ENCODE measurements around the gene GLB1L2.

GLB1L2 gene

DNA sequence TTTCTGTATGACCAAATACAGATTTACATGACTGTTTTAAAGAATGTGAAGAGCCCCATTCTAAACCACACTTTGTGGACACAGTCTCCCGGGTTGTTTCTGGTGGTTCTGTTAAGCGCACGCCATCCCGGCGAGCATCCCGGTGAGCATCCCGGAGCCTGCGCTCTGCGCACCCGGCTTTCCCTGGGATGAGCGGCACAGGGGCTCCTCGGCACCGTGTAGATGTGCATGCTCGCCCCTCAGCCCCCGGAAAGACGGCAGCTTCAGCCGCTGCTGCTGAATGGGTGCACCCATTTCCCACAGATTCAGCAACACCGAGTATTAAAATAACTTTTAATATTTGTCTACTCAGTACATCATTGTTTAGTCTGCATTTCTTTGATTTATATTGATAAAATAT lies 36.0 kb downstream of the GLB1L2 start:
- DNase-seq (ENCODE audit: low spot score) = no peak

DNA sequence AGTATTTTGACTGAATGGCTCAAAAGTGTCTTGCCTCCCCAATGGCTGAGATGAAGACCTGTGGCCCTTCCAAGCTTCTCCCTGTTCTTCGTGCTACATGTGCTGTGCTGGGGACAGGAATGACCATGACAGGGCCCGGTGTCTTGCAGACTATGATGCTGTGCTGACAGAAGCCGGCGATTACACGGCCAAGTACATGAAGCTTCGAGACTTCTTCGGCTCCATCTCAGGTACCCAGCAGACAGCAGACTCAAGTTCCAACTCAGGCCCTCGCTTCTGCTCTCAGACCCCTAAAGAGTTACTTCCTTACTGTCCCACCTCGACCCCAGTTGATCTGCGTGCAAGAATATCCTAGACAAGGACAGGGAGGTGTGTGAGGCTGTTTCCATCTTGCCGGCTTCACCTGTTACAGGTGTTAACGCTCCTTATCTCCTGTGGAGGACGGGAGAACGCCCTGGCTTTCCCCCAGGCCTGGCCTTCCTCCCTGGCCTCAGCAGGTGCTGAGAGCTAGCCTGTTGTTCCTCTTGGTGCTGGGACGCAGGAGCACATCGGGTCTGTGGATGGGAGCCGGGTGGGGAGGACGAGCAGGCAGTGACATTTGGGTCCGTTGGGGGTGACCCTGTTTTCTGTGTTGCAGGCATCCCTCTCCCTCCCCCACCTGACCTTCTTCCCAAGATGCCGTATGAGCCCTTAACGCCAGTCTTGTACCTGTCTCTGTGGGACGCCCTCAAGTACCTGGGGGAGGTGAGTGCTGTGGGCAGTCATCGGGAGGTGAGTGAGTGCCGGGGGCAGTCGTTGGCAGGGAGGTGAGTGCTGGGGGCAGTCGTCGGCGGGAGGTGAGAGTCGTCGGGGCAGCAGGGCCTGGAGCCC lies 38.1 kb downstream of the GLB1L2 start:
- DNase-seq (ENCODE audit: low spot score) = no peak

DNA sequence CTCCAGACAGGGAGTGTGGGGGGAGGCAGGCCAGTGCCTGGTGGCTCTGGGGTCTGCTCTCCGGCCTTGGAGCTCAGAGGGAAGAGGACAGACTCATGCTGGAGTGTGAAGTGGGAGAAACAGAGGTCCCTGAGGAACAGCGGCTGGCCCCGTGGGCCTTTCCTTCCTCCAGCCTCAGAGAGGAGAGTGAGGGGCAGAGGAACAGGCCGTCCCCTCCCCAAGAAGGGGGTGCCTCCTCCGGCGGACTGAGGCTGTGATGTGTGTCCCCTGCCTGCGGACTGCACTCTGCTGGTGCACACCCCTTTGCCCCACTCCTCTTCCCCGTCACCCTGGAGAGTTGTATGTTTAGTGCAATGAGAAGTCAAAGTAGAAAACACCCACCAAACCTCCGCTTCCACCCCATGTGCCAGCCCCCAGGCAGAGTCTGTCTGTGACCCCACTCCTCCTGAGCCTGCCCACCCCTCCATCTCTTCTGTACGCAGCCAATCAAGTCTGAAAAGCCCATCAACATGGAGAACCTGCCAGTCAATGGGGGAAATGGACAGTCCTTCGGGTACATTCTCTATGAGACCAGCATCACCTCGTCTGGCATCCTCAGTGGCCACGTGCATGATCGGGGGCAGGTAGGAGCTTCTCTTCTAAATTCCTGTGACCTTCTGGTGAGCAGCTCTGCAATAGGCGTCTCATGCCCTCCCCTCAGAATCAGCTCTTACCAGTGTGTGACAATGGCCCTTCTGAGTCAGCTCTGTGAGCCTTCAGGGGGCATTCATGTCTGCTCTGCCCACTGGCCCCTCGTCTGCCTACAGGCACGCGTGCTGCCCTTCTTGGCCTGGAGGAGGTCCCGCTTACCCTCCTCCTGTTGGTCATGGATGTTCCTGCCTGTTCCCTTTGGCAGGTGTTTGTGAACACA lies 39.0 kb downstream of the GLB1L2 start:
- no peak for DNase-seq (ENCODE audit: low spot score)

DNA sequence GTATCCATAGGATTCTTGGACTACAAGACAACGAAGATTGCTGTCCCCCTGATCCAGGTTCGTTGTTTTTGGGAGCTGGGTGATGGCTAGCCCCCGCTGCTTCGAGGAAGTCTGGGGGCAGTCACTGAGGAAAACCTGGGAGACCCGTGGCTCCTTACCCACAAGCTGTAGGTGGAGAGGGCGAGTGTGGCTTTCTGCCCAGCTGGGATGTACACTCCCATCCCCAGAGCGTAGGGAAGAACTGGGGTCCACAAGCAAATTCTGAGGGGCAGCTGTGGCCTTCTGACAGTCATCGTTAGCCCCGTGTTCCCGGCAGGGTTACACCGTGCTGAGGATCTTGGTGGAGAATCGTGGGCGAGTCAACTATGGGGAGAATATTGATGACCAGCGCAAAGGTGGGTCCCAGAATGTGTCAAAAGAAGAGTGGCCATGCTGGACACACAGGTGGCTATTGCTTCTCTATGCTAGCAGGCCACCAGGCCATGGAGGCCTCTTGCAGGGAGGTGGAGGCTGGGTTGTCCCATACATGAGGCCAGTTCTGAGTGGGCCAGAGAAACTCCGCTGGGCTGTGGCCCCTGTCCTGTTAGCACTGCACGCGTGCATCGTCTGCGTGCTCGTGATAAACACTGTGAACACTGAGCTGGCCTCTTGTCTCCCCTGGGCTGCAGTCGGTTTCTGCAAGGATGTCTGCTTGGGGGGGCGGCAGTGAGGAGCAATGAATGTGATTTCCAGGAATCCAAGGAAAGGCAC lies 39.8 kb downstream of the GLB1L2 start:
- no peak for DNase-seq (ENCODE audit: low spot score)

DNA sequence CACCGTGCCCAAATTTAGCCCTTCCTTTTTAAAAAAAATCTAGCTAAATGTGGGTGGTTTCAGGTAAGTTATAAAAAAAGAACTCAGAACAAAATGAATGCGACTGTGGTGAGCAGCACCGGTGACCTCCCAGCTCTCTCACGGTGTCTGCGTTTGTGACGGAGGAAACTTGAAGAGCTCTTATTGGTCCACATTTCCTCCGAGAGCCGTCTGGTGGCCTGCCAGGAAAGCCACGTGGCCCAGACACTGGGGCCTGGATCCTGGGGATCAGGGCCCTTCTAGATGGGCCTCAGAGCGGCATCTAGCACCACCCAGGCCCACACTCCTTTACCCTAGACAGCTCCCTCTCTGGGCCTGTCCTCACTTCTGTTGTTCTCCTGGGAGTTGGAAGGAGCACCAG lies 40.7 kb downstream of the GLB1L2 start:
- no peak for DNase-seq (ENCODE audit: low spot score)

DNA sequence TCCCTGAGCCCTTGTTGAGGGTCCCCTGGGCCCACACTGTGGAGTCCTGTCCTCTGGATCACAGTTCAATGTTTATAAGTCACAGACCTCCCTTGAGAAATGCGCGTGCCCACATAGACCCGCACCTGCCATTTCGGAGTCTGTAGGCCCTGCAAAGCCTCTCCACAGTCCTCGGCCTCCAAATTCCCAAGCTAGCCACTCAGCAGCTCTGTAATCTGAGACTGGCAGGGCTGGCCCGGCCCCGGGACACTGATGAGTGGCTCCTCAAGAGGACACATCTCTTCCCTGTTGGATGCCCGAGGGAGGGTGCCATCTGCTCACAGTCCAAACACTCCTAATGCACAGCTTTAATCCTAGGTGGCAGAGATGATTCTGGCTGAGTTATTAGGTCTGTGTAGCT lies 41.2 kb downstream of the GLB1L2 start:
- no peak for DNase-seq (ENCODE audit: low spot score)

DNA sequence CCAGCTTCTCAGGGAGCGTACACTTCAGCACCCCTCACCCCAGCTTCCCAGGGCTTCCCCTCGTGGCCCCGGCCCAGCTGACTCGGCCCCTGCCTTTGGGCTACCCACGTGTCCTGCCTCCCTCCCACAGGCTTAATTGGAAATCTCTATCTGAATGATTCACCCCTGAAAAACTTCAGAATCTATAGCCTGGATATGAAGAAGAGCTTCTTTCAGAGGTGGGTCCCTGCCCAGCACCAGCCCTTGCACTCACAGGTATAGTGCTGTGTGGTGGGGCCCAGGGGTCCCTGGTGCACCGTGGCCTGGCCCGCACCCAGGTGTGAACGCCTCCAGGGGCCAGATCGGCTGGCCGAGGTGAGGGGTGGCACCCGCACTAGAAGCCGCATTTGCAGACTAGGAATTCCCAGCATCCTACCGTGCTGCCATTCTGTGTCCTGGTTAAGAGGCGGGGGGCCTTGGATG lies 41.8 kb downstream of the GLB1L2 start:
- no peak for DNase-seq (ENCODE audit: low spot score)

DNA sequence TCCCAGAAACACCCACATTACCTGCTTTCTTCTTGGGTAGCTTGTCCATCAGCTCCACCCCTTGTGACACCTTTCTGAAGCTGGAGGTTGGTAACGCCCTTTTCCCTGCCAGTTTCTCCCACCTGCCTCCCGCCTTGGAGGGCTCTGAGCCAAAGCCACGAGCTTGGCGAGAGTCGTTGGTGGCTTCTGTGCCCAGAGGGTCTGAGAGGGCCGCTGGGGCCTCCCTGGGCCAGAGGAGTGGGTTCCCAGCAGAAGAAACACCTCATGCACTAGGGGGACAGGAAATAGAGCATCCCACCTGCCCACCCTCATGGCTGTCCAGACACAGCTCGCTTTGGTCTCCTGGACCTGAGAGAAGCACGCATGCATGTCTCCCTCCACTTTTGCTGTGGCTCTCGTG lies 42.4 kb downstream of the GLB1L2 start:
- DNase-seq (ENCODE audit: low spot score) = no peak

DNA sequence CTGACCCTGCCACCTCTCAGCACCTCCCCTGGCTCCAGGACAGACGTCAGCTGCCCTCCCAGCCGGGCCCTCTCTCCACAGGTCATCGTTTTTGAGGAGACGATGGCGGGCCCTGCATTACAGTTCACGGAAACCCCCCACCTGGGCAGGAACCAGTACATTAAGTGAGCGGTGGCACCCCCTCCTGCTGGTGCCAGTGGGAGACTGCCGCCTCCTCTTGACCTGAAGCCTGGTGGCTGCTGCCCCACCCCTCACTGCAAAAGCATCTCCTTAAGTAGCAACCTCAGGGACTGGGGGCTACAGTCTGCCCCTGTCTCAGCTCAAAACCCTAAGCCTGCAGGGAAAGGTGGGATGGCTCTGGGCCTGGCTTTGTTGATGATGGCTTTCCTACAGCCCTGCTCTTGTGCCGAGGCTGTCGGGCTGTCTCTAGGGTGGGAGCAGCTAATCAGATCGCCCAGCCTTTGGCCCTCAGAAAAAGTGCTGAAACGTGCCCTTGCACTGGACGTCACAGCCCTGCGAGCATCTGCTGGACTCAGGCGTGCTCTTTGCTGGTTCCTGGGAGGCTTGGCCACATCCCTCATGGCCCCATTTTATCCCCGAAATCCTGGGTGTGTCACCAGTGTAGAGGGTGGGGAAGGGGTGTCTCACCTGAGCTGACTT lies 43.2 kb downstream of the GLB1L2 start:
- DNase-seq (ENCODE audit: low spot score) = no peak

DNA sequence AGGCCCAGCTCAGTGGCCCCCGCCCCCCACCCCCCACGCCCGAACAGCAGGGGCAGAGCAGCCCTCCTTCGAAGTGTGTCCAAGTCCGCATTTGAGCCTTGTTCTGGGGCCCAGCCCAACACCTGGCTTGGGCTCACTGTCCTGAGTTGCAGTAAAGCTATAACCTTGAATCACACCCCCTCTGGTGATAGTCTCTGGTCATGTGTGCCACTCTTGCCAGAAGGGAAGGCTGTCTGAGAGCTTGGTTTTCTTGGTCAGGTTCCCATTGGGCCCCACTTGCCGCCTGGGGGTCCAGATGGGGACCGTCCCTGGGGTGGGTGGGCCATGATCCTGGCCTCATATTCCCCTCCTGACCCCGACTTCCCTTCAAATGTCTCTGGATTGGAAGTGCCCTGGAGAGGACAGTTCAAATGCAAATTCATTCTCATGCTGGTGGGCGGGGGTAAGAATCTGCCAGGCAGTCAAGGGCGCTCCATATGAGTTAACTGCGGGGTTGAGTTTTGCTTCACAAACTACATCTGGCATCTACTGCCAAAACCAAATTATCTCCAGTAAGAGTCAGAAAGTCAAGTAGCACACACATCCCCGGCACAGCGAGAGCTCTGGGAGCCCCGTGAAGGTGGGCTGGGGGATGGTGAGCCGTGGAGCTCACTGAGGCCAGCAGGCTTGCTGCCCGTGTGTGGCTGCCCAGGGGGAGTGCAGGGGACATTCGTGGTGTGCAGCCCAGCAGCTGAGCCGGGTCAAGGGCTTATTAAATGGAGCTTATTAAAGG lies 44.5 kb downstream of the GLB1L2 start:
- no peak for DNase-seq (ENCODE audit: low spot score)

DNA sequence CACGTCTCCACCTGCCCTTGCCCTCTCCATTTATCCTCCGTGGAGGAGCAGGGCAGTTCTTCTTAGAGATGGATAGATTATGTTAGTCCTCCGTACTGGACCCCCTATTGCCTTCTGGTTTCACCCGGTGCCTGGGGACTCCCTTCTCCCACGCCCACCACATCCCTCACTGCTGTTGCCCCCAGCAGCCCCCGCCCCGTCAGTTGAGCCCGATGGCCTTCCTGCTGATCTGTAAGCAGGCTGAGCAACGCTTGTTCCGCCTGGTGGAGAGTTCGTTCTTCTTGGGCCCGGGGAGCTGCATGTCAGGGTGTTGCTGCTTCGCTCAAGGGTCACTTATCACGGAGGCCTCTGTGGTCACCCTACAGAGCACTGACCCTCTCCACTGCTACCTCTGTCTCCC lies 46.1 kb downstream of the GLB1L2 start:
- DNase-seq (ENCODE audit: low spot score) = no peak

DNA sequence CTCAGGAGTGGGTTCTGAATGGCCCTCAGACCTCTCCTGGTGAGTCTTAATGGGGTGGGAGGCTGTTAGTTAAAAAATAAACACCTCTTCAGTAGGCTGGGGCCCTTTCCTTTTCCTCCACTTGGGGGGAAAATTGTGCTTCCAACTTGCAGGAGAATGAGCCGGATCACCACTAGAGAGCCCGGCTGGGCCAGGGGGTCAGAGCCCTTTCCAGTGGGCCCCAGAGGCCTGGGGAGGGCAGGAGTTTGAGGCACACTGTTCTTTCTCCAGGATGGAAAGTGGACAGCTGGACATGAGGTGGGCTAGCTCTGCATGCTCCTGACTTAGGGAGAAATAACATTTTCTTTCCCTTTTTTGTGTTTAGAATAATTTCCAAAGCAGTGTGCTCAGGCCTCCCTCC lies 47.5 kb downstream of the GLB1L2 start:
- DNase-seq (ENCODE audit: low spot score) = no peak

DNA sequence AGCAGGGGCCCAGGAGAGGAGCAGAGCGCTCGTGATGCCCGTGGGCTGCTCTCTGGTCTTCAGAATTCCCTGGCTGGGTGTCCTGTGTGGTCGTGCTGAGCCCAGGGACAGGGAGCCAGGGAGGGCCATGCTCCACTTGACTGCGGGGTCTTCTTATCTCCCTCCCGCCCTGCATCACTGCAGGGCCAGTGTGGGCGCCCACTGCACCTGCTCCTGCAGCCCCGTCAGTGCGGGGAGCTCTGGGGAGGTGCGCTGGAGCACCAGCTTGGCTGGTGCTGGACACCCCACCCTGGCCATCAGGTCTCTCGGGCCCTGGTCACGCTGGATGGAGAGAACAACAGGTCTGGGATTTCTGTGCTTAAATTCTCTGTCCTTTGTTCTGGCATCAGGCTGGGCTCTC lies 48.4 kb downstream of the GLB1L2 start:
- no peak for DNase-seq (ENCODE audit: low spot score)

DNA sequence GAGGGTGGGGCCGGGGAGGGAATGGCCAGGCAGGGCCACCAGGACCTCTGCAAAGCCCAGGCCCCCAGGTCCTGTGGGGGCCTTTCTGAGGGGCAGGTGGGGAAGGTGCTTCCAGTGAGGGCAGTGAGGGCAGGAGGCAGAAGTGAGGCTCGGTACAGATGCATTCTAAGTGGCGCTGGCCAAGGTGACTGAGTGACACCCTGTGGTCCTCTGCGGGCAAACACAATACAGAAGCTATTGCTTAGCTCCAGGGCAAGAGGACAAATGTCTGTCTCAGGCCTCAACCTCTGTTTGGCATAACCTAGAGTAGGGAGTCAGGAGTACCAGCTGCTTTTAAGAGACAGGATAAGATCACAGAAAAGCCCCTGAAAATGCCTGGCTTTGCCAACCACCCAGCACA lies 49.0 kb downstream of the GLB1L2 start:
- no peak for DNase-seq (ENCODE audit: low spot score)

DNA sequence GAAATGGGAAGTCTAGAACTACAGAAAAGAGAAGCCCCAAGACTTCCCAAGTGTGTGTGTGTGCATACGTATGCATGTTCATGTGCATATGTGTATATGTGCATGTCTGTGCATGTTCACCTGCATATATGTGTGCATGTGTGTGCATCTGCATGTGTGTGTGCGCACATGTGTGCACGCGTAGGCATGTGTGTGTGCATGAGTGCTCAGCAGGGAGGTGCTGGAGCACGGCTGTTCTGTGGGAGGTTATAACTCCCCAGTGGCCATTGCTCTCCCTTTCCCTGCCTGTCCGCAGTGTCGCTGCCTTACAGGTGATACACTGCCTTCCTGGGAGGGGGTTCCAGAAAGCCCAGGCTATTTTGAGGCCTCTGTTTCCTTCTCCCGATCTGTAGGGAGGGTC lies 50.5 kb downstream of the GLB1L2 start:
- DNase-seq (ENCODE audit: low spot score) = no peak

DNA sequence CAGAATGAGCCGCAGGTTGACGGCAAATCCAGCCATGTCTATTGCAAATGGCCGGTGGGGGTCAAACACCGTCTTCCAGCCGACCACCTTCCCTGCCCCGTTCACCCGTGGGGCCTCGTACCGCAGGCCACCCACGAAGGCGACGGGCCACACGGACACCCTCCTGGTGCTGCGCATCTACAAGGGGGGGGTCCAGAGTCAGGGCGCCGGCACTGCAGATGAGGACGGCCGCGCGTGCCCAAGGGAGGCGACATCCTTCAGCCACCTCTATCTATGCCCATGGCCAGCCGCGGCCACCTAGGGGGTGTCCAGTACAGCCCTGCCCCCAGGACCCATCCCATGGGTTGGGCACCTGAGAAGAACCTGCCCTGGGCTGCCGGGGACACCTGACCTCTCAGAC lies 51.0 kb downstream of the GLB1L2 start:
- DNase-seq (ENCODE audit: low spot score) = no peak

DNA sequence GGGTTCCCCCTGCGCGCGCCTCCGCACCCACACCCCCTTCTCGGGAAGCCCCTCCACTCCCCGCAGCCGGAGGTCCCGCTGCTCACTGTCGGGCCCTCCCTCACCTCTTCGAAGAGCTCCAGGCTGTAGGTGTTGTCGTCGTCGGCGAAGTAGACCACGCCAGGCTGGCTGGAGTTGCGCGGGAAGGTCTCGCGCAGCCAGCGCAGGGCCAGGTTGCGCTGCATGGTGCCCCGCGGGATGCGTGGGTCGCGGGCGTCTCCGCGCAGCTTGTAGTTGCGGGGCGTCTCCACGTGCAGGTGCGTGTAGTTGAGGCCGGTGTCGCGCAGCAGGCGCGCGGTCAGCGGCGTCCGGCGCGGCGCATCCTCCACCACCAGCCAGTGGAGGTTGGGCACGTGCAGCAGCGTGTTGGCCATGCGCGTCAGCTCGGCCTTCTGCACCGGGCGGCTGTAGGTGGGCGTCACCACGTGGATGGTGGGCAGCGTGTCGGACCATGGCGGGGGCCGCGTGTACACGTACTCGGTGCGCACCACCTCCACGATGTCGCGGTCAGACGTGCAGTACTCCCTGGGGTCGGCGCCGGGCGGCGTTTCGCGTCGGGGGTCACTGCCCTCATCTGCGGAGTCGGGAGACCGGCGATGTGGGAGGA lies 51.9 kb downstream of the GLB1L2 start:
- DNase-seq (ENCODE audit: low spot score) = no peak

DNA sequence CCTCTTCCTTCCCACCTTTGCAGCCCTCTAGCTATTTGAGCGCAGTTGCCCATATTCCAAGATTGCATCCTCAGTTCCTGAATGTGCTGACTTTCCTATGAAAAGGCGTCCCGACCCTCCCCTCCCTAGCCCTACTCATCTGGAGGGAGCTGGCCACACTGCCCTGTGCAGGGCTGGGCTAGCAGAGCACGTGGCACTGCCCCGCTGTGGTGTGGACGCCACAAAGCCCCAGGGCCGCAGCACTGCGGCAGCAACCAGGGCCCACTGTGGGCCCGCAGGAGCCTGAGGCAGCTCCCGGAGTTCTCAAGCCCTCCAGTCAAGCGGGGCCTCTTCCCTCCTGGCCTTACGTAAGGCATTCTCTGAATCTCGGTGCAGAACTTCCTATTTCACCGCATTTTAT lies 52.6 kb downstream of the GLB1L2 start:
- no peak for DNase-seq (ENCODE audit: low spot score)

DNA sequence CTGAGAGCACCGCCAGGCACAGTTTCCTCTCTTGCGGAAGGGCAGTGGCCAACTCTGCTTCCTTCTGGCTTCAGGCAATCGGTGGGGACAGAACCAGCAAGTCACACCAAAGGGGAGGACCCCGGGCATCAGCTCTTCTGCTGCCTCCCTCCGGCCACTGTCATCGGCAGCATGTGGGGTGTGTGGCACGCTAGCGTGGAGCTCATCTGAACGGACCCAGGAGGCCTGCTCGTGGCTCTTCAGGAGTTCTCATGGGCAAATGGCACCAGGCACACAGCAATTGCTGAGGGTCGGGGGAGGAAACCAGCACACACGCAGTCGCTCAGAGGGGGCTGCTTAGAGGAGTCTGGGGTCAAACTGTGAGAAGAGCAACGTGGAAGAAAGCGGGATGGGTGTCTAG lies 53.4 kb downstream of the GLB1L2 start:
- no peak for DNase-seq (ENCODE audit: low spot score)

DNA sequence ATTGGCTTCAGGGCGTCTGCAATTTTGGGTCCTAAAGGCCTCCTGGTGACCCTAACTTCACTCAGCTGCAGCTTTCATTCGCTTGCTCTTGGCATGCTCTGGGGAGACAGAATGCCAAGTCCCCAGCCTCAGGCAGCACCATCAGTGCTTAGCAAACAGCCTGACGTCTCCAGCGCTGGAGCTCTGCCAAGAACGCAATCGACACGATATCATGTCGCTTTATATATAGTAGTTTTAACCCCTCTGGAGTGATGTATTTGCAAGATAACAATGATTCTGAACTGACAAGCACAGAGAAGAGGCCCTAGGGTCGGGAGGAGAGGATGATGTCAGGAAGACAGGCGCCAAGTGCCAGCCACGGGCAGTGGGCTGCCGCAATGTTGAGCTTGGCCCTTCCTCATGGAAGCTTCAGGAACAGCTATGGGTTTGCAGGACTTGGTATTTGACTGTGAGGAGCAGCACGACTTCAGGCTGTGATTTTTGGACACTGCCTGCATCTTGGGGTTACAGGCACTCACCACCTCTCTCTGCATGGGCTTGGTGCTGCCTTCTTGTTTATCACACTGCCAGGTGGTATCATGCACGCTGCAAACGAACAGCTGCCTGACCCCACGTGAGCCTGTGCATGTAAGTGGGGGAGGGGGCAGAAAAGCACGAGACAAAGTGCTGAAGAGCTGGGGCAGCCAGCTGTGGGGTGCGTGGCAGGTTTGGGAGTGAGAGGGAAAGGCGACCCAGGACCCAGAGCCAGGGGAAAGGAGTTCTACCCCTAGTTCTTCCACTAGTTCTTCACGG lies 54.2 kb downstream of the GLB1L2 start:
- DNase-seq (ENCODE audit: low spot score) = no peak

Data from GM03348 (cell line).